ENCODE data around the gene DERL3. TPM values are rescaled to one million over a fixed set of nuclear protein-coding genes. Genes with fewer than 3 reads are reported as not detected.
A peak's percentile ranks its signal among the peaks of the same experiment; 100 is the strongest.

Gene DERL3
- total RNA-seq, 2 donors from 2014 or later, result 0.83 to 0.95 TPM

DNA sequence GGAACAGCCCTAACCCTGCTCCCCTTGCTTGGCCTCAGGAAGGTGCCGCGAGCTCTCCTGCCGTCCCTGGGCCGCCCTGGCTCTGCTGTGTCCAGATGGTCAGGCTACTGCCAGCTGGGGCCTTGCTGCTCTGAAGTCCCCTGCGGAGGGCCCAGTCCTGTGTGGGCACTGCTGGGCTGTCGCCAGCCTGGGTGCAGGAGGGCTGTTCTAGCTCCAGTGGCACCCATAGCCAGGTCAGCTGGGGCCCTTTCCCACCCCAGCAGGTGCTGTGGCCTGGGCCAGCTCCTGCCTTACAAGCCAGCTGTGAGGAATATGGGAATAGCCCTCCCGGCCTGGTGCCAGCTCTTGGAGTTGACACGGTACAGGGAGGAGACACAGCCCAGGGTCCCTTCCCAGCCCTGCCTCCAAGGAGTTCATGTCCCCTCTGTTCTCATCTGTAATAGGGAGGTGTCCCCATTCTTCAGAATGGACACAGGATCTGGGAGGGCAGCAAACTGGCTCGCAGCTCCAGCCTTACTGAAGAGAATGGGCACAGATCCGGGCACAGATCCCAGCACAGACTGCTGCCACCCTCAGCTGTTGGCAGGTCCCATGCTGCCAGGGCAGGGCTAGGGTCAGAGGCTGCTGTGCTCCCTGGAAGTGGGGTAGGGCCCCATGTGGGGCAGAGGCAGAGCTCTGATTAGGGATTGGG, 3.9 kb downstream of the DERL3 start:
- intact Hi-C loops (cut with DNase I), result loop anchor here in 1 of 2 donors (5.0 kb wide), 1 partner anchor 68 kb away; the partner anchor contains the start of gene CHCHD10
- peak; percentile 81 for DNase-seq (ENCODE audit: low spot score)

DNA sequence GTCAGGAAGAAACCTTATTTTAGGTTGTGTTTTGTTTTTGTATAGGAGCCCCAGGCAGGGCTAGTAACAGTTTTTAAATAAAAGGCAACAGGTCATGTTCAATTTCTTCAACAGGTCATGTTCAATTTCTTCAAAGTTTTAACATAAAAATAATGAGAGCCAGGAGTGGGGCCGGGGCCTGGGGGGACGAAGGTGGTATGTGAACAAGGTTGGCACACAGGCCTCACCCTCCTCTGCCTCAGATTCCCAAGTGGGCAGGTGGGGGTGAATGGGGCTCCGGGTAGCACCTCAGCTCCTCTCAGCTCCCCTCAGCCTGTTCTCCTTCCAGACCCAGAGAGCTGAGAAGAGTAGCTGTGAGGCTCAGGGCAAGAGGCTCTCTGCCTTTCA, 4.4 kb downstream of the DERL3 start:
- intact Hi-C loops (cut with DNase I), result no loop called here
- peak; percentile 63 for DNase-seq (ENCODE audit: low spot score)

DNA sequence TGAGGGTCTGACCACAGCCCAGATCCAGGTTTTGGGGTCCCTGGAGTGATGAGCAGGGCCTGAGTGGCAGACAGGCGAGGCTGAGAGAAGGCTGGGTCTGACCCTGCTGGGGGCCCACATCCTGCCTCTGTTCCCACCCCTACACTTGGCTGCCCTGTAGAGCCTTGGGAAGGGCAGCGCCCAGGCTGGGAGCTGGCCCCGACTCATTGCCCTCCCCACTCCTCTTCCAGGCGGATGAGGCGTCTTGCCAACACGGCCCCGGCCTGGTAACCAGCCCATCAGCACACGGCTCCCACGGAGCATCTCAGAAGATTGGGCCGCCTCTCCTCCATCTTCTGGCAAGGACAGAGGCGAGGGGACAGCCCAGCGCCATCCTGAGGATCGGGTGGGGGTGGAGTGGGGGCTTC, 4.9 kb downstream of the DERL3 start:
- DNase-seq (ENCODE audit: low spot score), result peak; percentile 56
- intact Hi-C loops (cut with DNase I), result no loop called here

DNA sequence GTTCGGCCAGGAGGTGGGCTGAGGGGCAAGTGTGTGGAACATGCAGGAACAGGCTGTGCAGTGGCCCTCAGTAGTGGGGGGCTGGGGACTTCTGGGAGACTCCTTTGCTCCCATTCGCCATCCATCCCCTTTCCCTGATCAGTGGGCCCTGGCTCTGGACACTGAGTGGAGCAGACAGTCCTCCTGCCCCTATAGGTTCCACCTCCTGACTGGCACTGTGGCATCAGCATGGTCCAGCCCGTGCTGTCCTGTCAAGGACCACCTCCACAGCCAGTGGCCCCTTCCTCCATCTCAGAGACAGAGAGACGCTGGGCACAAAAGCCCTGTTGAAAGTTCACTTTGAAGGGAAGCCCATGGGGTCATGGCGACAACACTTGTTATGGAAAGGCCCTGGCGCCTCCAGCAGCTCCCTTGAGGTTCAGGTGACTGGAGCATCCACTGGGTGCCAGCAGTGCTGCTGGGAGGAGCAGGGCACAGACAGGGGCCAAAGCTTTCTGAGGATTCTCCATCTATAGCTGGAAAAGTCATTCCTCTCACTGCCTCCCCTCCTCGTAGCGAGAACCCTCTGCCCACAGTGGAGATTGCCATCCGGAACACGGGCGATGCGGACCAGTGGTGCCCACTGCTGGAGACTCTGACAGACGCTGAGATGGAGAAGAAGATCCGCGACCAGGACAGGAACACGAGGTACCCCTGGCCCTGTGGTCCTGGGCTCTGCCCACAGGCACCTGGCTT, 5.6 kb downstream of the DERL3 start:
- intact Hi-C loops (cut with DNase I), result no loop called here
- DNase-seq (ENCODE audit: low spot score), result peak; percentile 64

DNA sequence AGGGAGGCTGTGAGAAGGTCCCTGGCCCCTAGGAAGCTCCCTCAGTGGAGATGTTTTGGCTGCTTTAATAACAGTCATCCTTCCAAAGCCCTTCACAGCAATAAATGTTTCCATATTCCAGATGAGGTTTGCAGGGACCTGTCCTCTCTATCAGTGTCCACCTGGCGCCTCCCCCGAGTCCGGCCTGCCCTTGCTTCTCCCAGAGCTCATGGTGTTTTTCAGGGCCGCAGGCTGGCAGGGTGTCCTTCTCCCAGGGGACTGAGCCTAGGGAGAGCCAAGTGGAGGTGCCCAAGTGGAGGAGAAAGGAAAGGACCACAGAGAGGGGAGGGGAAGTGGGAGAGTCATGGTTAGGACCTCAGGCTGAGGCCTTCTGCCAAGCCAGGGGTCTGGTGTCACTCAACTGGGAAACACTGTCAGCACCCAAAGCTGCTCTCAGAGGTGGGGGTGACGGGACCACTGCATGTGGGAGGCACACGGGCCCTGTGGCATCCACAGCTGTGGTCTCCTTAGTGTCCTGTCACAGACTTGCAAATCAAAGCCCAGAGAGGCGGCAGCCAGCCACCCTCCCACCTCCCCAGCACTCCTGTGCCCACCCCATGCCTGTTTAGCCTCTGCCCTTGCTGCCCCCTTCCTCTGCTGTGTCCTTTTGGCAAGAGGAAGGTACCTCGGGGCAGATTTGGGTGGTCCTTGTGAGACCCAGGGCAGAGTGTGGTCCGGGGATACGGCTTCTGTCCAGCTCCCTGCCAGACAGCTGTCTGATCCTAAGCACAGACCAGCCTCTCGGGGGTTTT, 6.4 kb downstream of the DERL3 start:
- DNase-seq (ENCODE audit: low spot score), result peak; percentile 42
- intact Hi-C loops (cut with DNase I), result no loop called here

DNA sequence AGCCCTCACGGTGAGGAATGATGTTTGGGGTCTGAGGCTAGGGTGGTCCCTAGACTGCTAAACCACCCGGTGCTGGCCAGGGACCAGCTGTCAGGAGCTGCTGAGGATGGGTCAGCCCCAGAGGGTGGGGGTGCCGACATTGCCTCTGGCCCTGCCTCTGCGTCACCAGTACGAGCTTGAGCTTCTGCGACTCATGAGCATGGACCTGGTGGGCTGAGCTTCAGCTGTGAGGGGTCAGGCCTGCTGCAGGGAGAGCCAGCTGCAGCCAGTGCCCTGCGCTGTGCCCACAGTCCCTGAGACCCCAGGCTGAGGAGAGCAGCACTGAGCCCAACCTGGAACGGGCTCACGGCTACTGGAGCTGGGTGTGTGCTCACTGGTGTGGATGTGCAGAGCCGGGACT, 7.0 kb downstream of the DERL3 start:
- intact Hi-C loops (cut with DNase I), result no loop called here
- DNase-seq (ENCODE audit: low spot score), result peak; percentile 47

DNA sequence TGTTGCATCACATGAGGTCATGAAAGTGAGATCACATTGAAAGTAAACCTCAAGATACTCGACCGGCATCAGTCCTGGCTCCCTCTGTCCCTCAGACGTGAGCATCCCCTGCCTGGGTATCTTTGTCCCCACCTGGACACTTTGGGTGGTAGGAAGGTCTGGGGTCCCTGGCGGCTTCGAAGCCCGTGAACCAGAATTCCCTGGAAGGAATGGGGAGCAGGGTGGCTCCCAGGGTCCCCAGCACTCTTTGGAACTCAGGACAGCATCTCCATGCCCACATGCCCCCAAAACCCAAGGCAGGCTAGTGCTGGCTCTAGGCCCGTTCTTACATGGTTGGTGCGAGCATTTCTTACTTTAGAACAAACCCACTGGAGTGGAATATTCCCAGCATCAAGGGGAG, 7.5 kb downstream of the DERL3 start:
- peak; percentile 54 for DNase-seq (ENCODE audit: low spot score)
- intact Hi-C loops (cut with DNase I), result no loop called here

DNA sequence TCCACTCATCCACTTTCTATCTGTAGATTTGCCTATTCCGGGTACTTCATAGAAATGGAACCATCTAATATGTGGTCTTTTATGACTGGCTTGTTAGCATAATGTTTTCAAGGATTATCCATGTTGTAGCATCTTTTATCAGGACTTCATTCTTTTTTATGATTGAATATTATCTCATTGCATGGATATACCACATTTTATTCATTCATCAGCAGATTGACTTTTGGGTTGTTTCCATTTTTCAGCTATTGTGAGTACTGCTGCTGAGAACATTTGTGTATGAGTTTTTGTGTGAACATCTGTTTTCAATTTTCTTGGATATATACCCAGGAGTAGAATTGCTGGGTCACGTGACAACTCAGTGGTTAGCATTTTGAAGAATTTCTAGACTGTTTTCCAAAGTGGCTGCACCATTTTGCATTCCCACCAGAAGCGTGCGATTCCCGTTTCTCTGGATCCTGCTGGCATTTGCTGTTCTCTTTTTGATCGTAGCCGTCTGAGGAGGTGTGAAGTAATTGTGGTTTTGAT, 8.9 kb downstream of the DERL3 start:
- intact Hi-C loops (cut with DNase I), result no loop called here
- no peak for DNase-seq (ENCODE audit: low spot score)

DNA sequence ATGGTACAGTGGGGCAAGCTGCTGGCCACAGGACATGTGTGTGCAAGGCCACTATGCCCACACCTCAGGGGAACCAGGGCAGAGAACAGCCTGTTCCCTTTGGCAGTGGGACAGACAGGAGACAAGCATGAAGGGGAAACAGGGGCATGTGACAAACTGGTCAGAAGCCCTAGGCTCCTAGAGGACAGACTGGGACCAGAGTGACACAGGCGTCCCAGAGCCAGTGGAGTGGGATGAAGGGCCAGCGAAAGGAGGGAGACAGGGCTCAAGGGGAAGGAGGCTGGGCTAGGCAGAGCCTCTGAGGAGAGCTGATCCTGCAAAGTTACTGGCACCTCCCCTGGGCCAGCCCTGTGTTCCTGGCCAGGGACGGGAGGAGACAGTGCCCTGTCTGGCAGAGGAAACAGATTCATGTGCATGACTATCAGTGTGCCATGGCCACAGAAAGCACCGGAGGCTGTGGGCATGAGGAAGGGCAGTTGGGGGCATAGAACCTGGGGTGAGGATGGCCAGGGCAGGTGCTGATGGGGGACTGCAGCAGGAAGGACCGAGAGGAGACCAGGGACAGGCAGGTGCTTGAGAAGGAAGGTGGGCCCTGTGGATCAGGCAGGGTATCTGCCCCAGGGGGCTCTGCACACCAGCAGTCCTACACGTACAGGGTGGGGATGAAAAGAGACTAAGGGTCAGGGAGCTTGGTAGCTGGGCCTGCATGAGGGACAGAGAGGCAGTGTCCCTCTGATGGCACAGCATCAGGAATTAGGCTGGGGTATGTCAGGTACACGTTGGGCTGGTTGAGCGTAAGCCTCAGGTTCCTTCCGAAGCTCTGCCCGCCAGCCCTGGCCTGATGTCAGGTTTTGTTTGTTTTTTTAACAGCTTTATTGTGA, 9.8 kb downstream of the DERL3 start:
- intact Hi-C loops (cut with DNase I), result no loop called here
- DNase-seq (ENCODE audit: low spot score), result peak; percentile 75

DNA sequence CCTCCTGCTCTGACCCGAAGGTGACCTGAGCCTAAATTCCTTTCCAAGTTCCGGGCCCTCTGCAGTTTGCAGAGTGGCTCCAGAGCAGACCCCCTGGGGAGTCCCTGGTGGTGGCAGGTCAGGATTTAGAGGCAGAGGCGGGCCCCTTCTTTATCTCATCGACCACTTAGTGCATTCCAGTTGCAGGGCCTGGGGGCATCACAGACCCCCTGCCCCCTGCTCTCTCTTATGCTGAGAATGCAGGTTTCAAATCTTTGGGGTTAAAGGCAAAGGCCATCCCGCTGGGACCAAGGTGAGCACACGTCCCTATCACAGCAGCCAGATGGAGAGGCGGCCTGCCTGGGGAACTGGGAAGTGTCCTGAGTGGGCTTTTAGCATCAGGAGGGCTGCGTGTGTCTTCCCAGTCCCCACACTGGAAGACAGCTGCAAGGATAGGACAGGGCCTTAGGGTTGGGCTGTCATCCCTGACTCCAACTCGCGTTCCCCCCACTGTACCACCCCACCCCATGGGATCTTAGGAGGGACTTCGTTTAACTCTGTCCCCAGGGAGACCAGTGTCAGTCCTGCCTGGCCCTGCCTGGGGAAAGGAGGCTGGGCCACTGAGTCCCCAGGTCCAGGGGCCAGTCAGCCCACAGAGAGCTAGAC, 11.3 kb downstream of the DERL3 start:
- intact Hi-C loops (cut with DNase I), result no loop called here
- peak; percentile 61 for DNase-seq (ENCODE audit: low spot score)

DNA sequence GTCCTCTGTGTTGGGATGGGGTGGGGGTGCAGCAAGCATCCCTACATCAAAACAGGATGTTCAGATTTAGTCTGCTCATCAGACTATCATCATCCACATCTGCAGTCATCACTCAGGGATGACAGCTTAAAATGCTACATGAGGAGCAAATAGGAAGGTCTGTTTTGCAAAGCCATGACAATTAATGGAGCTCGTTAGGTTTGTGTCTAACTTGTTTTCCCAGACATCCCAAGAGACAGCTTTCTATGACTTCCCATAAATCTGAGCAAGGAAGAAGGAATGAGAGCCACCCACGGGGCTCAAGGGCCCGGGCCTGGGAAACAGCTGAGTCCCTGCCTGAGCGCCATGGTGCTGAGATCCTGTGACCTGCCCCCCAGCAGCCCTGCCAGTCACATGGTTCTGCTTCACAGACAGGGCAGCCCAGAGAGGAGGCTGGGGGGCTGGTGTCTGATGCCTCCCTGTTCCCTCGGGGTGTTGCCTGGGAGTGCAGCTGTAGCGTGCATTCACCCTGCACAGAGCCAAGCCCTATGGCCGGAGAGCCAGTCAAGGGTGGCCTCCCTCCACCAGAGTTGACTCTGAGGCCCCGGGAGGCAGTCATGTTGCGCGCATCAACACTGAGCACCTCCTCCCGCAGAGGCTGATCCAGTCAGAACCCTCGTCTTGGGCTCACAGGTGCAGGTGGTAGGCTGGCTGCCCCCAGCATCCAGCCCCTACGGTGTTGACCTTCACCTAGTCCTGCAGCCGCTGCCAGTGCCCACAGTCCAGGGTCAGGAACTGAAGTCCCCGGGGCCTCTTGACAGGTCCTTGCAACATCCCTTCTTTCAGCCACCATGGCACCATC, 12.1 kb downstream of the DERL3 start:
- intact Hi-C loops (cut with DNase I), result no loop called here
- peak; percentile 79 for DNase-seq (ENCODE audit: low spot score)

DNA sequence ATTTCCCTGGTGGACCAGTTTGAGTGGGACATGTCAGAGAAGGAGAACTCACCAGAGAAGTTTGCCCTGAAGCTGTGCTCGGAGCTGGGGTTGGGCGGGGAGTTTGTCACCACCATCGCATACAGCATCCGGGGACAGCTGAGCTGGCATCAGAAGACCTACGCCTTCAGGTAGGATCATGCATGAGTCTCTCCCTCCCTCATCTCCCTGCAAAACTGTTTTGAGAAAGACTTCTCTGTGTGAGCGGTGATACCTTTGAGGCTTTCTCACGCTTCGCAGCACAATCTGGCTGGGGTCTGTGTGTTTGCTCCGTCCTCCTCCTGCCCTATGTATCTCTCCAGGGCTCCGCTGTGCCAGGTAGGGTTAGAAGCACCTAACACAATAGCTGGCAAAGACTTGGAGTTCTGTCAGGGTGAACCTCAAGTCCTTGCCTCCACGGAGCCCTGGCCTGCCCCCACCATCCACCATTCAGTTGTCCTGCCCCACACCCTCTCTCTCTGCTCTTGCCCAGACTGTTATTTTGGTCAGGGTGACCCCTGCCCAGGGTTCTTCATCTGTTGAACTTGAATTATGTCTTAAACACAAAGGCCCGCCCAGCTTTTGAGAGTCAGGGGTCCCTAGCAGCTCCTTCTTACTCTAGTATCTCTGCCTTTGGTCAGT, 13.4 kb downstream of the DERL3 start:
- intact Hi-C loops (cut with DNase I), result no loop called here
- no peak for DNase-seq (ENCODE audit: low spot score)

DNA sequence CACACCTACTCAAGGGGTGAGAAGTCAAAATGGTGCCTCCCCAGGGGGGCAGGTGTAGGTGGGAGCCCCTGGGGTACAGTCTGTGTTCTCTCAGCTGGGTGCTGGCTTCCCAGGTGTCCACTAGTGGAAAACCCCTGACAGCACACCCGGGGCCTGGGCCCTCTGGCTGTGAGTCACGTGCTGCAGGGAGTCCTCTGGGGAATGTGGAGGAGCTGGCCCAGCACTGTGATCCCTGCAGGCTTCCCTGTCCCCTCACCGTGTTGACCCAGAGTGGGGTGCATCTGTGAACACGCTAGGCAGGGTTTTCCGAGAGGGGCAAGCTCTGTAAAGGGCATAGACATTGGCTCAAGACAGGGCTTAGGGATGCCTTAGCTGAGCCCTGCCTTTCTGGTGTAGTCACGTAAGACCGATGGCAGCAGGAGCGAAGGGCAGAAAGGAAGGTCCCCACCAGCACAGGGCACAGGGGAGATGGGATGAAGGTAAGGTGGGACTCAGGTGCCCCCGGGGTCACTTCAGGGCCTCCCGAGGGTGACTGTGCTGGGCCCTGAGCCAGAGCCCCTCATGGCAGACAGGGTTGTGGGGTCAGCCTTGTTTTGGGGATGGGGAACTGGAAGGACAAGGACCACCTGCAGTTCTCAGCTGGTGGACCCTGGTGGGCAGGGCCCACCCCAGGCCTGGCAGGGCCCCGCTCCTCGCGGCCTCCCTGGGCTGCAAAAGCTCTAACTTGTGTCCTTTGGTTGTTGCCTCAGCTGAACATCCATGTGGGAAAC, 14.1 kb downstream of the DERL3 start:
- no peak for DNase-seq (ENCODE audit: low spot score)
- intact Hi-C loops (cut with DNase I), result no loop called here

DNA sequence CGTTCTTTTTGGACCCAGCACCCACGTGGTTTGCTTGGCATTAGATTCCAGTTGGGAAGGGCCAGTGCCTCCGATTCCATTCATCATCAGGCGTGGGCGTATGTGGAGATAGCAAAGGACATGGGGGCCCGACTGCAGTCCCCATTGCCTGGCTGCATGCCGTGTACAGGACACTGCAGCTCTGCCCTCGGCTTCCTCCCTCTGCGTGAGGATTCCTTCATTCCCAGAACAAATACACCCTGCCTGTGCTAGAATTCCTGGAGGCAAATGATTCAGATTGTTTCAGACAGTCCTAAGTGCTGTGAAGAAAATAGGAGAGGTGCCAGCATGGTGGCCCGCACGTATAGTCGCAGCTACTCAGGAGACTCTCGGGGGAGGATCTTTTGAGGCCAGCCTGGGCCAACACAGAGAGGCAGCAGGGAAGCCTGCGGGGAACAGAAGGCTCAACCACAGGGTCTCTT, 15.4 kb downstream of the DERL3 start:
- DNase-seq (ENCODE audit: low spot score), result no peak
- intact Hi-C loops (cut with DNase I), result no loop called here

DNA sequence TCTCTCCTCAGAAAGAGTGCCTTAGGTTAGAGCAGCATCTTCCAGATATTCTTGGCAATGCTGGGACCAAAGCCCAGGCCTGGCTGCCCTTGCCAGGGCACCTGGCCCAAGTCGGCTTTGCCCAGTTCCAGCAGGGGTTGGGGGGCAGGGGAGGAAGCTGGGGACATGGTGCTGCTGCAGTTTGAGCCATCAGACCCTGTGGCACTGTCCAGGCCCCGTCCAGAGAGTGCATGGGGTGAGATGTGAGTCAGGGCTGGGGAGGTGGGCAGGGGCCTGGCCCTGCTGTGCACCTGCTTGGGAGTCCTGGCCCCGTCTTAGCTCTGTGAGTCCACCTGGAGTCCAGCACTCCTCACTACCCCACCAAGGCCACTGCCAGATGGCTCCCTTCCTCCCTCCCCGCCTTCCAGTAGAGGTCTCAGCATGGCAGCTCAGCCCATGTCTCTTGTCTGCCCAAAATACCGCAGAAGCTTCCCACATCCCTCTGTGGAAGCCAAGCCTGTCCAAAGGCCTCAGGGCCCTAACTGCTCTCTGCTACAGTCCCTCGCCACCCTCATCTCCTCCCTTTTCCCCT, 16.6 kb downstream of the DERL3 start:
- no peak for DNase-seq (ENCODE audit: low spot score)
- intact Hi-C loops (cut with DNase I), result no loop called here

DNA sequence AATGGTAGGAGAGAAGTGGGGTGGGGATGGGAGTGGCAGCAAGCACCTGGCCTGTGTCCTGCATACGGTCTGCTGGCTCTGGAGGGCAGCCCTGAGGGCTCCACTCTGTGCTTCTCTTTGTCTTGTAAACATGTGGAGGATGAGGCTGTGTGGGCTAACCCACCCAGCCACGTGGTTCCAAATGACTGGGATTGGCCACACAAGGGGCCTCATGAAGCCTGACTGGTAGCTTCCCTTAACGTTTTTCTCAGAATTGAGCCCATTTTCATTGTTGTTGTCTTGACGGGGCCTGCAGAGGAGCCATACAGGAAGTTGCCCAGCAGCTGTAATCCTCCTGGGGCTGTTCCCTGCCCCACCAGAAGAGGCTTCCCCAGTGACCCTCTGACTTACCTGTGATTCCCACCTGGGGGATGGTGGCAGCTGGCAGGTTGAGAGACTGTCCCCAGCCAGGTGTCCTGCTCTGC, 18.0 kb downstream of the DERL3 start:
- DNase-seq (ENCODE audit: low spot score), result no peak
- intact Hi-C loops (cut with DNase I), result no loop called here

Measured in posterior vena cava (tissue), 2 donors.